Activated T-cell treated with anti-CD3 and anti-CD28 coated beads, Interleukin-2, amount 50 U/mL, for 24 hours (primary cell): Measurements from ENCODE around the gene AGPAT2.

Experiments
- DNase-seq: peaks from one replicate; pipeline ENCODE4 v3.0.0-alpha.2; 2020
- H3K27ac Mint-ChIP-seq: 2 replicates; pipeline ENCODE4 v1.8.0; 2020; ENCODE audit warnings: mild to moderate bottlenecking, mixed read lengths
- H3K27me3 Mint-ChIP-seq: 2 replicates; pipeline ENCODE4 v1.8.0; 2020; ENCODE audit warnings: mixed read lengths
- H3K36me3 Mint-ChIP-seq: 2 replicates; pipeline ENCODE4 v1.8.0; 2020; ENCODE audit warnings: low read depth, mixed read lengths
- H3K4me1 Mint-ChIP-seq: 2 replicates; pipeline ENCODE4 v1.8.0; 2020; ENCODE audit warnings: low read depth, mixed read lengths
- H3K4me3 Mint-ChIP-seq: 2 replicates; pipeline ENCODE4 v1.8.0; 2020; ENCODE audit warnings: mild to moderate bottlenecking, moderate library complexity, mixed read lengths
- H3K9me3 Mint-ChIP-seq: 2 replicates; pipeline ENCODE4 v1.8.0; 2020; ENCODE audit warnings: mixed read lengths

AGPAT2 gene

DNA sequence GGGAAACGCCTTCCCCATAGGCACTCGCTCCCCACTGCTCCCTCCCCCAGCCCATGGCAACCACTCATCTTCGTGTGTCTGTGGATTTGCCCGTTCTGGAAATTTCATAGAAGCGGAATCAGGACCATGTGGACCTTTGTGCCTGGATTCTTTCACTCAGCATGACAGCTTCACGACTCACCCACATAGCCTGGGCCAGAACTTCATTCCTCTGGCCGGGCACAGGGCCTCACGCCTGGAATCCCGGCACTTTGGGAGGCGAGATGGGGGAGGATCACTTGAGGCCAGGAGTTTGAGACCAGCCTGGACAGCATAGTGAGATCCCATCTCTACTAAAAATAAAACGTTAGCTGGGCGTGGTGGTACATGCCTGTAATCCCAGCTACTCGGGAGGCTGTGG lies 13.0 kb upstream of the AGPAT2 start:
- no peak for DNase-seq
- H3K4me3 Mint-ChIP-seq = no peak overlapping the region
- H3K36me3 Mint-ChIP-seq = no peaks in the 10 kb centered on the region
- H3K27ac Mint-ChIP-seq = no peak overlapping the region
- H3K27me3 Mint-ChIP-seq = peaks cover 29% of the 10 kb centered on the region
- H3K4me1 Mint-ChIP-seq = peaks cover 24% of the 10 kb centered on the region
- H3K9me3 Mint-ChIP-seq = no peaks in the 10 kb centered on the region

DNA sequence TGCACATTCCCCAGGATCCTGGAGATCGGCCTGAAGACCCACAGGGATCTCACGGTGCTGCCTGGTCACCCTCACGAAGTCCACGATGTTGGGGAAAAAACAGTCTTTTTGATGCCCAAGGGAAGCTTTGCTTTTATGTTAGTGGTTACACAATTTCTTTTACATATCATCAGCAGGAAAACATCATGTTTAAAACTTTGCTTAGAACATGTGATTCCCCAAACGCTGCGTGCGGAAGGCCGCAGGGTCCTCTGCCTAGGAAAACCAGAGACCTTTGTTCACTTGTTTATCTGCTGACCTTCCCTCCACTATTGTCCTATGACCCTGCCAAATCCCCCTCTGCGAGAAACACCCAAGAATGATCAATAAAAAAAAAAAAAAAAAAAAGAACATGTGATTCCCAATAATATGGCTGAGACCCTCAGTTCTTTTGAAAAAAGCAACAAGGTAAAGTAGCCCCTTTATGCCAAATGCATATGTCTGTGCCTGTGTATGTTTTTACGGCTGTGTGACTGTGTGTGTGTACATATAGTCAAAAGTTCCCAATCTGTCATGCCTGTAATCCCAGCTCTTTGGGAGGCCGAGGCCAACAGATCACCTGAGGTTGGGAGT lies 11.5 kb upstream of the AGPAT2 start:
- H3K36me3 Mint-ChIP-seq = no peaks in the 10 kb centered on the region
- no peak overlapping the region for H3K27ac Mint-ChIP-seq
- no peak overlapping the region for H3K4me3 Mint-ChIP-seq

DNA sequence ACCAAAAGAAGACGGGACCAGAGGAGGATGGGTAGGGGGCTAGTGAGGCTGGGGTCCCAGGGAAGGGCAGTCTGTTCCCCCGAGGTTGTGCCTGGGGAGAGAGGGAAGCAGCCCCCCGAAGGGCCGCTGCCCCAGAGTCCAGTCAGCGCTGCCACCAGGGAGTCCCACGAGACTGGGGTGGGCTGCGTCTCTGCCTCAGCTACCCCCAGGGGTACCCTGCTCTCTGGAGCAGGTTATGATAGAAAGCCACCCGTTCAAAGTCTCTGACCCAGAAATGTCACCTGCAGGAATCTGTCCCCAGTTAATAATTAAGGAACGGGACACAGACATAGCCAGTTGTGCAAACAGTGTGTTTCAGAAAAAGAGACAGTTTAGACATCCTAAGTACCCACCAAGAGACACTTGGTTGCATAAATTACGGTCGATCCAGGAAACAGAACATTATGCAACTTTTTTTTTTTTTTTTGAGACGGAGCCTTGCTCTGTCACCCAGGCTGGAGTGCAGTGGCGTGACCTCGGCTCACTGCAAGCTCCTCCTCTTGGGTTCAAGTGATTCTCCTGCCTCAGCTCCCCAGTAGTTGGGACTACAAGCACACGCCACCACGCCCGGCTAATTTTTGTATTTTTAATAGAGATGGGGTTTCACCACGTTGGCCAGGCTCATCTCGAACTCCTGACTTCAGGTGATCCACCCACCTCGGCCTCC lies 10.7 kb upstream of the AGPAT2 start:
- no peak overlapping the region for H3K4me3 Mint-ChIP-seq
- H3K27ac Mint-ChIP-seq = no peak overlapping the region
- no peaks in the 10 kb centered on the region for H3K9me3 Mint-ChIP-seq
- peaks cover 27% of the 10 kb centered on the region for H3K27me3 Mint-ChIP-seq
- H3K36me3 Mint-ChIP-seq = no peaks in the 10 kb centered on the region
- H3K4me1 Mint-ChIP-seq = peaks cover 22% of the 10 kb centered on the region
- no peak for DNase-seq

More for the DNA sequence above, 11.5 kb upstream of the AGPAT2 start:
- H3K9me3 Mint-ChIP-seq = no peaks in the 10 kb centered on the region
- no peak for DNase-seq
- H3K27me3 Mint-ChIP-seq = peaks cover 27% of the 10 kb centered on the region
- H3K4me1 Mint-ChIP-seq = peaks cover 24% of the 10 kb centered on the region

DNA sequence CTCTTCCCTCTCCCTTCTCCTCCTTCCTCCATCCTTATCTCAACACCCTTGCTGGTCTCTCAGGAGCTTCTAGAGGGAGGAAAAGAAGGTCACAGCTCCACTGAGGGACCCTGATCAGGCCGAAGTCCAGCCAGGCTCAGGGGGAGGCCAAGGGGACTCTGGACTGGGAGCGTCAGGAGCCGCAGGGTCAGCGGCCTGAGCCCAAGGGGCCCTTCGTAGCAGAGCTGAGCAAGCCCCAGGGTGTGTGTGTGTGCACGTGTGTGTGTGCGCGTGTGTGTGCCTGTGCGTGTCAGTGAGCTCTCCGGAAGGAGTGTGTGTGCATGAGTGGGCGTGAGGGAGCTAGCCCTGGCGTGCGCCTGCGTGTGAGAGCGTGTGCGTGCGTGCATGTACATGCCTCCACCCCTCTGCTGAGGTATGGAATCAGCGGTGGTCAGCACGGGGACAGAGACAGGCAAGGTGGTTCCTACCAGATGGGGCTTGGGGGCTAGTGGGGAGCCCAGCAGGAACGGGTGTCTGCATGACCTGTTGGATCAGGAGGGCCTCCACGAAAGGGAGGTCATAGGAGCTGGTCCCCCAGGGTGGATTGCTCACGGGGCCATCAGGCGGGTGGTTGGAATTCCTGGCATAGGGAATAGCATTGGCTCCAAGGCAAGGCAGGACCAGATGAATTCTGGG lies 10.0 kb upstream of the AGPAT2 start:
- H3K4me1 Mint-ChIP-seq = peaks cover 20% of the 10 kb centered on the region
- H3K4me3 Mint-ChIP-seq = no peak overlapping the region
- no peak for DNase-seq
- H3K36me3 Mint-ChIP-seq = no peaks in the 10 kb centered on the region
- no peaks in the 10 kb centered on the region for H3K9me3 Mint-ChIP-seq
- no peak overlapping the region for H3K27ac Mint-ChIP-seq
- peaks cover 27% of the 10 kb centered on the region for H3K27me3 Mint-ChIP-seq

DNA sequence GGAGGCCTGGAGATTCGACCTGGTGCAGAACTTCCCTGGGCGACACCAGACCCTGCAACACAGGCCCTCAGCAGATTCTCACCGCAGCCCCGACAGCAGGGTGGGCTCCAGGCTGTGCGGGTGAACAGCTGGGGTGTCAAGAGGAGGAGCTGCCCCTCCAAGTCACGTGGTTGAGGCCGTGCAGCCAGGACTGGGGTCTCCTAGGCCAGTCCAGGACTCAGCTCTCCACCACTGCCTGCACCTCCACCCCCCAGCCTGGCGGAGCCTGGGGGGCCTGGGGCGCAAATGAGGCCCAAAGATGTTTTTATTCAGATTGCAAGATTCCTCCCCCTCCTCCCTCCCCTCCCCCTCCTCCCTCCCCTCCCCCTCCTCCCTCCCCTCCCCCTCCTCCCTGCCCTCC lies 9.2 kb upstream of the AGPAT2 start:
- H3K27me3 Mint-ChIP-seq = peaks cover 24% of the 10 kb centered on the region
- H3K36me3 Mint-ChIP-seq = no peaks in the 10 kb centered on the region
- no peak overlapping the region for H3K27ac Mint-ChIP-seq
- no peak overlapping the region for H3K4me3 Mint-ChIP-seq
- DNase-seq = no peak
- H3K9me3 Mint-ChIP-seq = no peaks in the 10 kb centered on the region
- peaks cover 14% of the 10 kb centered on the region for H3K4me1 Mint-ChIP-seq

DNA sequence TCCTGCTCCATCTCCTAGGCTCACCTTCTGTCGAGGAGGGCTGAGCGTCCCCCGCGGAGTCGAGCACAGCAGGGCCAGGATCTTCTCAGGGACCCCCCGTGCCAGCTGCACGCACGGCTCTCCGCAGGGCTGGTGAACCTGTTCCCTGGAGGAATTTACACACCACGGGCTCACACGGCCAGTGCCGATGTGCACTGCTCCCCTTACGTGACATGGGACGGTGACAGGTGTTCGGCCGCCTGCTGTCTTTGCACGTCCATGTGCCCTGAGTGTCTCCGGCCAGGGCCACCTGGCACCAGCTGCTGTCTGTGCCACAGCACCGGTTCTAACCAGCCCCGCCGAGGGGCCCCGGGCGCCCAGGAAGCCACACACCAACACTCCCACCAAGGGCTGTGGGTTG lies 8.7 kb upstream of the AGPAT2 start:
- H3K27ac Mint-ChIP-seq = no peak overlapping the region
- H3K36me3 Mint-ChIP-seq = no peaks in the 10 kb centered on the region
- H3K27me3 Mint-ChIP-seq = peaks cover 24% of the 10 kb centered on the region
- no peaks in the 10 kb centered on the region for H3K9me3 Mint-ChIP-seq
- no peak overlapping the region for H3K4me3 Mint-ChIP-seq
- DNase-seq = no peak
- H3K4me1 Mint-ChIP-seq = peaks cover 9% of the 10 kb centered on the region

DNA sequence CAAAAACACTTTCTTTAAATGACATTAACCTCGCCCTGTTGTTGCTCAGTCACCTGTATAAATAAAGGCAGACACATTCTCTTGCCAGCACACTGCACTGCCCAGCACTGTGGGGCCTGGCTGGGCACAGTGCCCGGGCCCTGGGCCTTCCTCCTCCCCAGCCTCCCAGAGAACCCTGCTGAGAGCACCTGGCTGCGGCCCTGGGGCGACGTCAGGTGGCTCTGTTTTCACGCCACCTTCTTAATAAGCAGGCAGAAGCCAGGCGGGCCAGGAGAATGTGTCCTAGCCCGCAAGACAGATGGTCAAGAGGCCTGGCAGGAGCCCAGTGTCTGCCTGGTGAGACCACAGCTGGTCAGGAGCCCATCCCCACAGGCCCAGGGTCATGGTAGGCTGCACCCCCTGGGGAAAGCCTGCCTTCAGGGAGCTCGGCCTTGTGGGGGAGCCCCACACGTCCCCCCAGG lies 8.2 kb upstream of the AGPAT2 start:
- Mint-ChIP-seq H3K9me3 (no peaks in the 10 kb centered on the region), H3K4me3 (no peak overlapping the region), H3K27me3 (peaks cover 24% of the 10 kb centered on the region), H3K36me3 (no peaks in the 10 kb centered on the region), H3K4me1 (peaks cover 4% of the 10 kb centered on the region), H3K27ac (no peak overlapping the region)
- no peak for DNase-seq

DNA sequence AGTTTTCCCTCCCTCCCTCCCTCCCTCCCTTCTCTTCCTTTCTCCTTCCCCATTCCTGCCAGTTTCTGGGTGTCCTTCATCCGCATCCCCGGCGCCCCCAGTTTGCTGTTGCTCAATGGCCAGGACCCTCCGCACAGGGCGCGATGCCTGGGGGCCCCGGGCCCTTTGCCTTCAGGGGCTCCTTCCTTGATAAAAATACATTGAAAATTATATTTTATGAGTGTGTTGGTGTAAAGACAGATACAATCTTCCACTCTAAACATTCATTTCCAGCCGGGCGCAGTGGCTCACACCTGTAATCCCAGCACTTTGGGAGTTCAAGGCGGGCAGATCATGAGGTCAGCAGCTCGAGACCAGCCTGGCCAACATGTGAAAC lies 7.6 kb upstream of the AGPAT2 start:
- H3K4me3 Mint-ChIP-seq = no peak overlapping the region
- no peaks in the 10 kb centered on the region for H3K9me3 Mint-ChIP-seq
- H3K27me3 Mint-ChIP-seq = peaks cover 20% of the 10 kb centered on the region
- H3K36me3 Mint-ChIP-seq = no peaks in the 10 kb centered on the region
- DNase-seq = no peak
- H3K4me1 Mint-ChIP-seq = no peaks in the 10 kb centered on the region
- H3K27ac Mint-ChIP-seq = no peak overlapping the region

DNA sequence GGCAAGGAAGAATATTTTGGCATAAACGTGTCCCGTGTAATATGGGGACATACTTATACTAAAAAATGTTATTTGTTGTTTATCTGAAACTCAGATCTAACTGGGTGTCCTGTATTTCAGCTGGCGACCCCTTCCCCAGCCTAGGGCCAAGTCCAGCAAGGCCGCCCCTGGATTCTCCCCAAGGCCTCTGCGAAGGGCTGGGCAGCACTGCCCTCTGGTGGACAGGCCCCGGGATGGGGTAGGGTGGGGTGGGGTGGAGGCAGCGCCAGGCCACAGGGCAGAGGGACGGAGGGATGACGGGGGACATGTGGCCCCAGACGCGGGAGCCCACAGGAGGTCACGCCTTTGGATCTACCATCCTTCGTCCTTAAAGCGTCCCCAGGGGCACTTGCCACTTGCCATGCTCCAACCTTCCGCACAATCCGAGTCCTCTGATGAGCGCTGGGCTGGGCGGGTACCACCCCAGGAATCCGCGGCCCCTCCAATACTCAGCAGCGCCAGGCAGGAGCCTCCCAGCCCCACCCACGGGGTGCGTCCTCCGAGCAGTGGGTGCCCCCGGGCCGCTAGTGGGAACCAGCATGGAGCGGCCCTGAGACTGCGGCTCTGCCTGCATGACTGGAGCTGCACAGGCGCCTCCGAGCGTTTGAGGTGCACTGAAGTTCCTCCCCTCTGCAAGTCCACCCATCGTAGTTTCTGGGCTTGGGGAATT lies 7.1 kb upstream of the AGPAT2 start:
- no peaks in the 10 kb centered on the region for H3K9me3 Mint-ChIP-seq
- no peaks in the 10 kb centered on the region for H3K4me1 Mint-ChIP-seq
- no peak overlapping the region for H3K27ac Mint-ChIP-seq
- peaks cover 20% of the 10 kb centered on the region for H3K27me3 Mint-ChIP-seq
- H3K36me3 Mint-ChIP-seq = no peaks in the 10 kb centered on the region
- DNase-seq = peak; percentile 50
- H3K4me3 Mint-ChIP-seq = no peak overlapping the region

DNA sequence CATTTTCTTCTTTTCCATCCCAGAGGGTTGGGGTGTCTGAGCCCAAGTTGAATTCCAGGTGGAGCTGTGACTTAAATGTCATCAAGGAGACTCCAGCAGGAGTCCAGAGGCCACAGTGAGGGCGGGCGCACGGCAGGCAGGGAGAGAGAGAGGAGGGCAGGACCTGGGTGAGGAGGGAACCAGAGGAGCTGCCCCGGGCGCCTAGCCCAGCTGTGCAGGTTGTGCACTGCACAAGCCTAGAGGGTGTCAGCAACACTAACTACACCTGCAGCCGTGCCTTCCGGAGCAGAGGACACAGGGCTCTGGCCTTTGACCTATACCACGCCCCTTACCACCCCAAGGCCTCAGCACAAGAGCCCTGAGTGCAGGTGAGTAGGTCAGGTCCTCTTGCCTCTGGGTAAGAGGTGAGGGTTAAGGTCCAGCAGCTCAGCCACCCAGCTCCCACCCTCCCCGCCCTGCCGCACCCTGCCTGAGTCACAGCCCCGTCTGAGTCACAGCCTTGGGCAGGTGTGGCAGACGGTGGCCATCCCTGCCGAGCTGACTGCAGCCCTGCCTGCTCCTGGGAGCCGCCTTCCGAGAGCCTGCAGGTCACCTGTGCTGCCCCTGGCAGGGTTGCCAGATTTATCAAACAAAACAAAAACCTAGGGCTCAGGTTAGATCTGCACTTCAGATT lies 6.4 kb upstream of the AGPAT2 start:
- no peak overlapping the region for H3K27ac Mint-ChIP-seq
- DNase-seq = no peak
- peaks cover 16% of the 10 kb centered on the region for H3K27me3 Mint-ChIP-seq
- H3K4me1 Mint-ChIP-seq = no peaks in the 10 kb centered on the region
- H3K4me3 Mint-ChIP-seq = no peak overlapping the region
- H3K36me3 Mint-ChIP-seq = no peaks in the 10 kb centered on the region
- no peaks in the 10 kb centered on the region for H3K9me3 Mint-ChIP-seq

DNA sequence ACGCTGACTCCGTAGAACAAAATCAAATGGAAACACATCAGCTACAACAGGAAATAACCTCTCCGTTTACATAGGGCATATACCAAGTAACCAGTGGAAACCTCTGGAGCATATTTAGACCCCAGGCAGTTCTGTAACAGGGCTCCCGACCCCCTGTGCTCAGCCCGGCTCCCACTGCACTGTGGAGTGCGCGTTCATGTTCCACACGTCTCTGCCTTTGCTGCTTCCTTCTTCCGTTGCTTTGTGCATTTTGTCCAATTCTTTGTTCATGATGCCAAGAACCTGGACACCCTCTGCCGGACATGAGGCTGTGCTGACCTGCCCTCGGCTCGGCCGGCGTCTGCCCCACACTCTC lies 5.9 kb upstream of the AGPAT2 start:
- no peaks in the 10 kb centered on the region for H3K9me3 Mint-ChIP-seq

DNA sequence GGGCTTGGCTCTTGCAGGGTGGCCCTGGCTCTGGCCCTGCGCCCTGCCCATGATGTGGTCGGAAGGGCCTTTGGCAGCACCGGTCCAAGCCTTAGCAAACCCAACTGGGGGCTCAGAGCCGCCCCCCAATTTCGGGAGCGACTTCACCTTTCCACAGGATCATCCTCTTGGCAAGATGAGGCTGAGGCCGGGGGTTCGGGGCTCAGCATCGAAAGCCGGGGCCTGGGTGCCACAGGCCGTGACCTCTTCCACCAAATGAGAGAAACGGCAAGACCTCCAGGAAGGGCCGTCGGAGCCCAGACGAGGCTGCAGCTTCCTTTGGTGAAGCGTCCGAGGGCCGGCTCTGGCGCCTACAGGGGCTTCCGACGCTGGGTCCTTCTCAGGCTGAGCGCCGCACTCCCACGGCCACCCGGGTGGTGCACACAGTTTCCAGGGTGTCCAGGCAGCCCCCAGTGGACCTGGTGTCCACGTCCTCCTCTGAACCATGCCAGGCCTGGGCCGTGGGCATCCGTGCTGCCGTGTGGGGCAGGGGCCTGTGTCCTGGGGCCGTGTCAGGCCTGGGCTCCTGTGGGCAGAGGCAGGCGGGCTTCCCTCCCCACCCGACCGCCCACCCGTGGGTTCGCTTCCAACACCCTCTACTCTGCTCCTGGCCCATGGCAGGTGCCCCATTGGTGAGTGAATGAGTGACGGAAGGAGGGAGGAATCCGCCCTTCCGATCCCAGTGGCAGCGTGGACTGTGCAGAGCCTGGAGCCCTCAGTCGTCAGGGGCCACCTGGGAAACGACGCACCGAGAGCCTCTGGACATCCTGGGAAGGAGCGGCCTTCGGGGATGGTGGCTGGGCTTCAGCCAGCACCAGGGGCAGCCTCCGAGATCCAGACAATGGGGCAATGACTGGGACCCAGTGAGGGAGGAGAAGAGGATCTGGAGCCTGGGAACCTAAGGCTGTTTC lies 5.2 kb upstream of the AGPAT2 start:
- H3K4me3 Mint-ChIP-seq = no peak overlapping the region
- H3K27me3 Mint-ChIP-seq = peaks cover 13% of the 10 kb centered on the region
- H3K9me3 Mint-ChIP-seq = no peaks in the 10 kb centered on the region
- H3K36me3 Mint-ChIP-seq = no peaks in the 10 kb centered on the region
- no peaks in the 10 kb centered on the region for H3K4me1 Mint-ChIP-seq
- H3K27ac Mint-ChIP-seq = no peak overlapping the region
- DNase-seq = no peak

More for the DNA sequence above, 5.9 kb upstream of the AGPAT2 start:
- Mint-ChIP-seq H3K27me3 (peaks cover 17% of the 10 kb centered on the region), H3K4me1 (no peaks in the 10 kb centered on the region), H3K36me3 (no peaks in the 10 kb centered on the region), H3K4me3 (no peak overlapping the region), H3K27ac (no peak overlapping the region)
- DNase-seq = no peak

DNA sequence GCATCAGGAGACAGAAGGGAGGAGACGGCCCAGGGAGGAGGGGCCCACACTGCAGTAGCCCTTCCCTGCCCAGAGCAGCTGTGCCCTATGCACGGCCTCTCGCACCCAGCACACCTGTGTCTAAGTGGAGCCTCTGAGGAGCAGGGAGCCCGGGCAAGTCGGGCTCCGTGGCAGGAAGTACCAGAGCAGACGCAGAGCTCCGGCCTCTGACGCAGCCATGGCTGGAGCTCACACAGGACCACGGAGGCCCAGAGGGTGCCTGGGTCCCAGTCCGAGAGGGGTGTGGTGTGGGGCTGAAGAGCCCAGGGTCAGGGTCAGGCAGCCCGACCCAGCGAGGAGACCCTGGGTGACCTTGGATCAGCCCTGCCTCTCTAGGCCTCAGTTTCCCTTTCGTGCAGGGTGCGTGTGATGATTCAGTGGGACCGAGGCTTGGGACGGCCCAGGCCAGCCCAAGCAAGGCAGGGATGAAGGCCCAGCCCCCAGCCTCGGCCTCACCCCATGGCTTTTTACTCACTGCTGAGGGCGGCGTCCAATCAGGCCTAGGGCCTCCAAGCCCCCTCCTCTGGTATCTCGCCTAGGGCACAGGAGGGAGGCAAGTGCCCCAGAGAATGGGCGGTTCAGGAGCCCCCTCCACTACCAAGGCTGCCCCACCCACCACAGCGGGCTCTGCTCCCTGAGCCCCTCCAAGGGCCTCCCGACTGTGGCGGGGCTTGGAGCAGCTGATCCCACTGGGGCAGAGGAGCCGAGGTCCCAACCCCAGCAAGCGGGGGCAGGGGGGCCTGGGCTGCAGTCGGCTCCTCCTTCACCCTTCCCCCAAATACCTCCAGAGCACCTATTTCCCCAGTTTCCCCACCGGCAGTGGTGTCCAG lies 4.3 kb upstream of the AGPAT2 start:
- H3K4me1 Mint-ChIP-seq = no peaks in the 10 kb centered on the region
- no peak overlapping the region for H3K27ac Mint-ChIP-seq
- DNase-seq = no peak
- no peak overlapping the region for H3K4me3 Mint-ChIP-seq
- no peaks in the 10 kb centered on the region for H3K9me3 Mint-ChIP-seq
- H3K27me3 Mint-ChIP-seq = peaks cover 8% of the 10 kb centered on the region
- H3K36me3 Mint-ChIP-seq = no peaks in the 10 kb centered on the region
